ENCODE results near the gene LEMD3. TPM values are rescaled to one million over a fixed set of nuclear protein-coding genes. Genes with fewer than 3 reads are reported as not detected.
"Not testable (repeated sequence)": the region's sequence is repeated elsewhere in the genome, so short reads cannot be mapped to it uniquely, and the experiment has no call there.

Gene LEMD3
- total RNA-seq, 1 donor from 2014 or later, result 20.9 TPM

- Mint-ChIP-seq H3K27me3 (ENCODE audit: low read depth, unreplicated experiment) (no peaks in the 10 kb centered on the region), H3K4me3 (ENCODE audit: unreplicated experiment) (peak overlapping the region; percentile 92), H3K36me3 (ENCODE audit: low read depth, unreplicated experiment) (no peaks in the 10 kb centered on the region), H3K9me3 (ENCODE audit: unreplicated experiment) (no peaks in the 10 kb centered on the region), H3K27ac (ENCODE audit: unreplicated experiment) (no peak overlapping the region), H3K4me1 (ENCODE audit: low read depth, unreplicated experiment) (peaks cover 16% of the 10 kb centered on the region)
- H3K36me3 ChIP-seq (ENCODE audit: insufficient read depth, low read length), result peaks cover 8% of the 10 kb centered on the region
- peaks cover 47% of the 10 kb centered on the region for H4K20me1 ChIP-seq (ENCODE audit: insufficient read depth, low read length)
- peaks cover 64% of the 10 kb centered on the region for H3K79me2 ChIP-seq (ENCODE audit: insufficient read depth, low read length)
- peak overlapping the region; percentile 85 for H3K4me3 ChIP-seq (ENCODE audit: insufficient read depth, low read depth, low read length)
- DNase-seq (ENCODE audit: low read depth) (no peak), FAIRE-seq (no peak)
- no peak overlapping the region for H2AFZ ChIP-seq (ENCODE audit: low read depth, low read length)
- H3K27ac ChIP-seq (ENCODE audit: low read depth, low read length), result no peak overlapping the region
- TF ChIP-seq EZH2 (IDR thresholded peaks at IDR 0.05; ENCODE audit: insufficient read depth, low read length) (no peak), CTCF (IDR thresholded peaks at IDR 0.05; ENCODE audit: insufficient read depth, low read depth, low read length) (no peak)
- no peak overlapping the region for H3K9ac ChIP-seq (ENCODE audit: low read length)
- no peaks in the 10 kb centered on the region for H3K9me3 ChIP-seq (ENCODE audit: insufficient read depth, low read depth, low read length)
- peaks cover 5% of the 10 kb centered on the region for H3K4me1 ChIP-seq (ENCODE audit: insufficient read depth, low read length)
- no peaks in the 10 kb centered on the region for H3K27me3 ChIP-seq (ENCODE audit: insufficient read depth, low read length)
- H3K4me2 ChIP-seq (ENCODE audit: low read length), result peak overlapping the region; percentile 94
Observed at GRCh38 chr12:65280306-65280705, 110.9 kb downstream of the LEMD3 start.

- H3K27ac Mint-ChIP-seq (ENCODE audit: unreplicated experiment), result no peak overlapping the region
- peaks cover 64% of the 10 kb centered on the region for H4K20me1 ChIP-seq (ENCODE audit: insufficient read depth, low read length)
- no peak for FAIRE-seq
Observed at GRCh38 chr12:65282840-65283239, 113.5 kb downstream of the LEMD3 start.

GRCh38 chr12:65285532-65285931 lies 116.1 kb downstream of the LEMD3 start:
- not testable (repeated sequence) for H3K4me3 ChIP-seq (ENCODE audit: insufficient read depth, low read depth, low read length); H2AFZ ChIP-seq (ENCODE audit: low read depth, low read length); FAIRE-seq; H3K27ac ChIP-seq (ENCODE audit: low read depth, low read length); H3K4me2 ChIP-seq (ENCODE audit: low read length); H3K4me3 Mint-ChIP-seq (ENCODE audit: unreplicated experiment); H3K36me3 Mint-ChIP-seq (ENCODE audit: low read depth, unreplicated experiment); H3K27me3 Mint-ChIP-seq (ENCODE audit: low read depth, unreplicated experiment); H3K36me3 ChIP-seq (ENCODE audit: insufficient read depth, low read length); H3K9ac ChIP-seq (ENCODE audit: low read length); DNase-seq (ENCODE audit: low read depth); H3K27me3 ChIP-seq (ENCODE audit: insufficient read depth, low read length); H3K9me3 ChIP-seq (ENCODE audit: insufficient read depth, low read depth, low read length); H3K9me3 Mint-ChIP-seq (ENCODE audit: unreplicated experiment); H3K4me1 ChIP-seq (ENCODE audit: insufficient read depth, low read length); H3K27ac Mint-ChIP-seq (ENCODE audit: unreplicated experiment)
- Histone ChIP-seq H4K20me1 (ENCODE audit: insufficient read depth, low read length) (peaks cover 73% of the 10 kb centered on the region), H3K79me2 (ENCODE audit: insufficient read depth, low read length) (peaks cover 94% of the 10 kb centered on the region)
- peaks cover 13% of the 10 kb centered on the region for H3K4me1 Mint-ChIP-seq (ENCODE audit: low read depth, unreplicated experiment)

More at GRCh38 chr12:65282840-65283239, 113.5 kb downstream of the LEMD3 start:
- Mint-ChIP-seq H3K9me3 (ENCODE audit: unreplicated experiment) (no peaks in the 10 kb centered on the region), H3K4me1 (ENCODE audit: low read depth, unreplicated experiment) (peaks cover 16% of the 10 kb centered on the region), H3K36me3 (ENCODE audit: low read depth, unreplicated experiment) (peaks cover 2% of the 10 kb centered on the region), H3K4me3 (ENCODE audit: unreplicated experiment) (no peak overlapping the region), H3K27me3 (ENCODE audit: low read depth, unreplicated experiment) (no peaks in the 10 kb centered on the region)
- no peak for DNase-seq (ENCODE audit: low read depth)
- H3K36me3 ChIP-seq (ENCODE audit: insufficient read depth, low read length), result peaks cover 8% of the 10 kb centered on the region
- H3K27ac ChIP-seq (ENCODE audit: low read depth, low read length), result no peak overlapping the region
- peaks cover 90% of the 10 kb centered on the region for H3K79me2 ChIP-seq (ENCODE audit: insufficient read depth, low read length)
- no peak overlapping the region for H3K4me2 ChIP-seq (ENCODE audit: low read length)
- H2AFZ ChIP-seq (ENCODE audit: low read depth, low read length), result no peak overlapping the region
- peaks cover 3% of the 10 kb centered on the region for H3K4me1 ChIP-seq (ENCODE audit: insufficient read depth, low read length)
- no peaks in the 10 kb centered on the region for H3K27me3 ChIP-seq (ENCODE audit: insufficient read depth, low read length)
- H3K4me3 ChIP-seq (ENCODE audit: insufficient read depth, low read depth, low read length), result no peak overlapping the region
- H3K9me3 ChIP-seq (ENCODE audit: insufficient read depth, low read depth, low read length), result no peaks in the 10 kb centered on the region
- no peak overlapping the region for H3K9ac ChIP-seq (ENCODE audit: low read length)
- TF ChIP-seq CTCF (IDR thresholded peaks at IDR 0.05; ENCODE audit: insufficient read depth, low read depth, low read length) (no peak), EZH2 (IDR thresholded peaks at IDR 0.05; ENCODE audit: insufficient read depth, low read length) (no peak)
